Measurements from ENCODE around the gene ZFP36L1. TPM values are rescaled to one million over a fixed set of nuclear protein-coding genes. Genes with fewer than 3 reads are reported as not detected.

Gene ZFP36L1
- total and polyA plus RNA-seq, 10 of the 15 experiments (the other 5 are each of a cell fraction or from before 2014, with no cell fraction given) = 22.0 to 184 (median 66.1) TPM

DNA sequence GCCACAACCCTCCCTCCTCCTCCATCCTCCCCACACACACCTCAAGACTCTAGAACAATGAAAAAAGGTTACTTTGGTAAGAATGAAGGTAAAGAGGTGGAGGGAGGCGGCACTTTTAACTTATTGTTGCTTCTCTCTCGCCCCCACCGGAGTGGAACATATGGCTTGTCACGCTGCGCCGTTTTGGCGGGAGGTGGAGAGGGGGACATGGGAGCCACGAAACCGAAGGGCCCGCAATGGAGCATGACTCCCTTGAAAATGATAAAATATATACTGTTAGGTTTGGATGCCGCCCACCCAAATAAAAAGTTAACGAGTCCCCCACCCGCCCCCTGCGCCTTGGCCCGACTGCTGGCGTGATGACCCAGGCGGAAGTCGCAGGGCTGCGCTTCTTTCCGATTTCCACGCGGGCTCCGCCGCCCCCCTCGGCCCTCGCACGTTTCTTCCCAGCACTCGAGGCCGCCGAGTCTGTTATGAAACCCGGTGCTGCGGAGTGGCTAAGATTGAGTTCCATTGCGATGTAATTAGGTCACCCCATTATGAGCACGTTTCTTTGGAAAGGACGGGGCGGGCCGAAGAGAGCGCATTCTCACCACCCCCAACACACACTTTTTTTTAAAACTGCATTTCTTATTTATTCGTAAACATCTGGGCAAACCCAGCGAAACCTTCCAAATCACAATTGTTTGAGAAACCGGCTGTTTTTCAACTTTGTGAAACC is 1.4 kb upstream of the ZFP36L1 start (continued):
- TF ChIP-seq MYB (IDR thresholded peaks at IDR 0.05; ENCODE audit: borderline replicate concordance, low read depth, low read length) (no peak), ZNF274 (IDR thresholded peaks at IDR 0.05; ENCODE audit: insufficient read depth, insufficient read length) (no peak), ZSCAN29 (IDR thresholded peaks at IDR 0.05) (no peak), BCL11A (IDR thresholded peaks at IDR 0.05; ENCODE audit: low read depth, low read length) (0 out of 2 replicates have a peak, but pooled peaks have one; percentile 15), TARDBP (IDR thresholded peaks at IDR 0.05; ENCODE audit: borderline replicate concordance) (no peak; the same call in none of the 2 replicates), TCF3 (IDR thresholded peaks at IDR 0.05; ENCODE audit: borderline replicate concordance, insufficient read depth, low read depth, low read length) (0 out of 2 replicates have a peak, but pooled peaks have one; percentile 14), CBX3 (IDR thresholded peaks at IDR 0.05; ENCODE audit: borderline replicate concordance, low read depth) (no peak), KAT2A (conservative IDR thresholded peaks at IDR 0.05; ENCODE audit: control insufficient read depth, low read depth, low read length) (no peak), SUZ12 (IDR thresholded peaks at IDR 0.05; ENCODE audit: unreplicated experiment) (no peak), NBN (IDR thresholded peaks at IDR 0.05) (no peak; the same call in 1 of the 2 replicates), ZNF217 (IDR thresholded peaks at IDR 0.05) (no peak), CBFB (IDR thresholded peaks at IDR 0.05; ENCODE audit: low read depth) (no peak), SMC3 (IDR thresholded peaks at IDR 0.05; ENCODE audit: borderline replicate concordance, low read length) (no peak), GABPA (IDR thresholded peaks at IDR 0.05; ENCODE audit: low read depth) (no peak), RCOR1 (conservative IDR thresholded peaks at IDR 0.05; ENCODE audit: low read depth, low read length) (no peak)
- TF ChIP-seq, protein P1, sequence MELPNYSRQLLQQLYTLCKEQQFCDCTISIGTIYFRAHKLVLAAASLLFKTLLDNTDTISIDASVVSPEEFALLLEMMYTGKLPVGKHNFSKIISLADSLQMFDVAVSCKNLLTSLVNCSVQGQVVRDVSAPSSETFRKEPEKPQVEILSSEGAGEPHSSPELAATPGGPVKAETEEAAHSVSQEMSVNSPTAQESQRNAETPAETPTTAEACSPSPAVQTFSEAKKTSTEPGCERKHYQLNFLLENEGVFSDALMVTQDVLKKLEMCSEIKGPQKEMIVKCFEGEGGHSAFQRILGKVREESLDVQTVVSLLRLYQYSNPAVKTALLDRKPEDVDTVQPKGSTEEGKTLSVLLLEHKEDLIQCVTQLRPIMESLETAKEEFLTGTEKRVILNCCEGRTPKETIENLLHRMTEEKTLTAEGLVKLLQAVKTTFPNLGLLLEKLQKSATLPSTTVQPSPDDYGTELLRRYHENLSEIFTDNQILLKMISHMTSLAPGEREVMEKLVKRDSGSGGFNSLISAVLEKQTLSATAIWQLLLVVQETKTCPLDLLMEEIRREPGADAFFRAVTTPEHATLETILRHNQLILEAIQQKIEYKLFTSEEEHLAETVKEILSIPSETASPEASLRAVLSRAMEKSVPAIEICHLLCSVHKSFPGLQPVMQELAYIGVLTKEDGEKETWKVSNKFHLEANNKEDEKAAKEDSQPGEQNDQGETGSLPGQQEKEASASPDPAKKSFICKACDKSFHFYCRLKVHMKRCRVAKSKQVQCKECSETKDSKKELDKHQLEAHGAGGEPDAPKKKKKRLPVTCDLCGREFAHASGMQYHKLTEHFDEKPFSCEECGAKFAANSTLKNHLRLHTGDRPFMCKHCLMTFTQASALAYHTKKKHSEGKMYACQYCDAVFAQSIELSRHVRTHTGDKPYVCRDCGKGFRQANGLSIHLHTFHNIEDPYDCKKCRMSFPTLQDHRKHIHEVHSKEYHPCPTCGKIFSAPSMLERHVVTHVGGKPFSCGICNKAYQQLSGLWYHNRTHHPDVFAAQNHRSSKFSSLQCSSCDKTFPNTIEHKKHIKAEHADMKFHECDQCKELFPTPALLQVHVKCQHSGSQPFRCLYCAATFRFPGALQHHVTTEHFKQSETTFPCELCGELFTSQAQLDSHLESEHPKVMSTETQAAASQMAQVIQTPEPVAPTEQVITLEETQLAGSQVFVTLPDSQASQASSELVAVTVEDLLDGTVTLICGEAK (IDR thresholded peaks at IDR 0.05; ENCODE audit: borderline replicate concordance) = peak; percentile 31; the same call in 1 of the 2 replicates
- TF ChIP-seq, protein P2, sequence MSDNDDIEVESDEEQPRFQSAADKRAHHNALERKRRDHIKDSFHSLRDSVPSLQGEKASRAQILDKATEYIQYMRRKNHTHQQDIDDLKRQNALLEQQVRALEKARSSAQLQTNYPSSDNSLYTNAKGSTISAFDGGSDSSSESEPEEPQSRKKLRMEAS (IDR thresholded peaks at IDR 0.05; ENCODE audit: low read depth, low read length) = peak; percentile 33; the same call in 1 of the 2 replicates
- TF ChIP-seq, protein P3, sequence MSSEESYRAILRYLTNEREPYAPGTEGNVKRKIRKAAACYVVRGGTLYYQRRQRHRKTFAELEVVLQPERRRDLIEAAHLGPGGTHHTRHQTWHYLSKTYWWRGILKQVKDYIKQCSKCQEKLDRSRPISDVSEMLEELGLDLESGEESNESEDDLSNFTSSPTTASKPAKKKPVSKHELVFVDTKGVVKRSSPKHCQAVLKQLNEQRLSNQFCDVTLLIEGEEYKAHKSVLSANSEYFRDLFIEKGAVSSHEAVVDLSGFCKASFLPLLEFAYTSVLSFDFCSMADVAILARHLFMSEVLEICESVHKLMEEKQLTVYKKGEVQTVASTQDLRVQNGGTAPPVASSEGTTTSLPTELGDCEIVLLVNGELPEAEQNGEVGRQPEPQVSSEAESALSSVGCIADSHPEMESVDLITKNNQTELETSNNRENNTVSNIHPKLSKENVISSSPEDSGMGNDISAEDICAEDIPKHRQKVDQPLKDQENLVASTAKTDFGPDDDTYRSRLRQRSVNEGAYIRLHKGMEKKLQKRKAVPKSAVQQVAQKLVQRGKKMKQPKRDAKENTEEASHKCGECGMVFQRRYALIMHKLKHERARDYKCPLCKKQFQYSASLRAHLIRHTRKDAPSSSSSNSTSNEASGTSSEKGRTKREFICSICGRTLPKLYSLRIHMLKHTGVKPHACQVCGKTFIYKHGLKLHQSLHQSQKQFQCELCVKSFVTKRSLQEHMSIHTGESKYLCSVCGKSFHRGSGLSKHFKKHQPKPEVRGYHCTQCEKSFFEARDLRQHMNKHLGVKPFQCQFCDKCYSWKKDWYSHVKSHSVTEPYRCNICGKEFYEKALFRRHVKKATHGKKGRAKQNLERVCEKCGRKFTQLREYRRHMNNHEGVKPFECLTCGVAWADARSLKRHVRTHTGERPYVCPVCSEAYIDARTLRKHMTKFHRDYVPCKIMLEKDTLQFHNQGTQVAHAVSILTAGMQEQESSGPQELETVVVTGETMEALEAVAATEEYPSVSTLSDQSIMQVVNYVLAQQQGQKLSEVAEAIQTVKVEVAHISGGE (CRISPR knock-in tag; IDR thresholded peaks at IDR 0.05) = no peak
- TF ChIP-seq, protein P4, sequence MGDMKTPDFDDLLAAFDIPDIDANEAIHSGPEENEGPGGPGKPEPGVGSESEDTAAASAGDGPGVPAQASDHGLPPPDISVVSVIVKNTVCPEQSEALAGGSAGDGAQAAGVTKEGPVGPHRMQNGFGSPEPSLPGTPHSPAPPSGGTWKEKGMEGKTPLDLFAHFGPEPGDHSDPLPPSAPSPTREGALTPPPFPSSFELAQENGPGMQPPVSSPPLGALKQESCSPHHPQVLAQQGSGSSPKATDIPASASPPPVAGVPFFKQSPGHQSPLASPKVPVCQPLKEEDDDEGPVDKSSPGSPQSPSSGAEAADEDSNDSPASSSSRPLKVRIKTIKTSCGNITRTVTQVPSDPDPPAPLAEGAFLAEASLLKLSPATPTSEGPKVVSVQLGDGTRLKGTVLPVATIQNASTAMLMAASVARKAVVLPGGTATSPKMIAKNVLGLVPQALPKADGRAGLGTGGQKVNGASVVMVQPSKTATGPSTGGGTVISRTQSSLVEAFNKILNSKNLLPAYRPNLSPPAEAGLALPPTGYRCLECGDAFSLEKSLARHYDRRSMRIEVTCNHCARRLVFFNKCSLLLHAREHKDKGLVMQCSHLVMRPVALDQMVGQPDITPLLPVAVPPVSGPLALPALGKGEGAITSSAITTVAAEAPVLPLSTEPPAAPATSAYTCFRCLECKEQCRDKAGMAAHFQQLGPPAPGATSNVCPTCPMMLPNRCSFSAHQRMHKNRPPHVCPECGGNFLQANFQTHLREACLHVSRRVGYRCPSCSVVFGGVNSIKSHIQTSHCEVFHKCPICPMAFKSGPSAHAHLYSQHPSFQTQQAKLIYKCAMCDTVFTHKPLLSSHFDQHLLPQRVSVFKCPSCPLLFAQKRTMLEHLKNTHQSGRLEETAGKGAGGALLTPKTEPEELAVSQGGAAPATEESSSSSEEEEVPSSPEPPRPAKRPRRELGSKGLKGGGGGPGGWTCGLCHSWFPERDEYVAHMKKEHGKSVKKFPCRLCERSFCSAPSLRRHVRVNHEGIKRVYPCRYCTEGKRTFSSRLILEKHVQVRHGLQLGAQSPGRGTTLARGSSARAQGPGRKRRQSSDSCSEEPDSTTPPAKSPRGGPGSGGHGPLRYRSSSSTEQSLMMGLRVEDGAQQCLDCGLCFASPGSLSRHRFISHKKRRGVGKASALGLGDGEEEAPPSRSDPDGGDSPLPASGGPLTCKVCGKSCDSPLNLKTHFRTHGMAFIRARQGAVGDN (IDR thresholded peaks at IDR 0.05) = peak; percentile 95

All from GM12878 (cell line).